K562 (cell line): ENCODE data around the gene RFX7. TPM values are rescaled to one million over a fixed set of nuclear protein-coding genes. Genes with fewer than 3 reads are reported as not detected.

Experiments used
- ATAC-seq: fragments of 200-7000 bp; cut with Tn5 transposase; 3 replicates; pipeline ENCODE4 v1.9.1; 2020; ENCODE audit warnings: moderate library complexity
- BruUV-seq: library from RNA; stranded (reverse); fragments of 400-500 nt; replicated peaks from 2 replicates; lab custom pipeline; 2021; lab: Mats Ljungman, UMichigan
- CTCF ChIA-PET: fragments of 300-600 bp; formaldehyde crosslinking; extraction: SDS; loops from one replicate; lab custom pipeline; 2021; ENCODE audit warnings: low intra/inter-chr PET ratio; lab: Yijun Ruan, JAX
- POLR2A ChIA-PET: fragments of 300-600, 350-650 bp; sonication (Branson Sonifier 250); formaldehyde crosslinking; extraction: SDS; loops from one replicate; lab custom pipeline; 2021; ENCODE audit warnings: antibody characterized with exemption, inconsistent platforms; lab: Yijun Ruan, JAX
- DNase-seq, 4 experiments: peaks; one replicate each; pipeline versions ENCODE4 v3.0.0 to v3.0.0-alpha.2; 2011 to 2018; ENCODE audit warnings: low spot score in 3 of 4, mixed read lengths in 3 of 4; ENCODE audit errors: extremely low read depth in 1 of 4
- FAIRE-seq: peaks from 2 replicates; lab custom pipeline; 2011; peaks lifted over from hg19 to GRCh38; lab: Jason Lieb, UNC
- H2AFZ ChIP-seq: 2 replicates; pipeline ENCODE4 v1.6.0; 2011; ENCODE audit warnings: low read depth, low read length, control low read depth, inconsistent platforms
- H3K27ac ChIP-seq: fragments of 200-600 bp; 3 replicates; pipeline ENCODE4 v1.8.0; 2011; ENCODE audit warnings: low read depth, mild to moderate bottlenecking, control low read depth, inconsistent platforms, low read length, moderate library complexity, mixed read lengths; ENCODE audit errors: extremely low read depth
- H3K27me3 ChIP-seq, 2 experiments: fragments of 300-600 bp in 1 of 2; 2 replicates in 1 of 2; 3 replicates in 1 of 2; pipeline versions ENCODE4 v1.6.0 to v1.8.0; 2011; ENCODE audit warnings: inconsistent platforms in 2 of 2, low read length in 2 of 2, mild to moderate bottlenecking in 1 of 2, mixed read lengths in 1 of 2, moderate library complexity in 1 of 2; ENCODE audit not compliant: control insufficient read depth in 2 of 2, insufficient read depth in 2 of 2
- H3K36me3 ChIP-seq: fragments of 300-600 bp; 3 replicates; pipeline ENCODE4 v1.8.0; 2011; ENCODE audit warnings: mild to moderate bottlenecking, low read length, inconsistent platforms; ENCODE audit not compliant: control insufficient read depth, insufficient read depth
- H3K4me1 ChIP-seq, 2 experiments: fragments of 200-600 bp in 1 of 2; replicated peaks in 1 of 2; 2 replicates in 1 of 2; 3 replicates in 1 of 2; pipeline versions ENCODE4 v1.5.1 to v1.8.0; 2011; ENCODE audit warnings: inconsistent platforms in 2 of 2, low read length in 2 of 2, mild to moderate bottlenecking in 1 of 2, mixed read lengths in 1 of 2, moderate library complexity in 1 of 2; ENCODE audit not compliant: control insufficient read depth in 2 of 2, insufficient read depth in 2 of 2
- H3K4me2 ChIP-seq: 2 replicates; pipeline ENCODE4 v1.6.1; 2011; ENCODE audit warnings: low read length, control low read depth, inconsistent platforms, mixed read lengths; ENCODE audit not compliant: insufficient read depth
- H3K4me3 ChIP-seq: fragments of 200-600 bp; sonication (generic), shearing (Covaris generic); 2 replicates; pipeline ENCODE4 v1.5.1; 2016; ENCODE audit warnings: control low read depth, inconsistent platforms
- H3K79me2 ChIP-seq: fragments of 200-600 bp; 3 replicates; pipeline ENCODE4 v1.8.0; 2011; ENCODE audit warnings: low read length, inconsistent platforms; ENCODE audit not compliant: control insufficient read depth, insufficient read depth
- H3K9ac ChIP-seq, 2 experiments: 2 replicates each; pipeline versions ENCODE4 v1.6.0 to v1.6.1; 2011; ENCODE audit warnings: low read depth in 2 of 2, low read length in 2 of 2, control low read depth in 1 of 2, inconsistent platforms in 1 of 2, mild to moderate bottlenecking in 1 of 2, mixed read lengths in 1 of 2; ENCODE audit not compliant: insufficient read depth in 1 of 2
- H3K9me1 ChIP-seq: one replicate; pipeline ENCODE4 v1.6.0; 2011; ENCODE audit warnings: inconsistent platforms, mild to moderate bottlenecking, low read length, moderate library complexity; ENCODE audit not compliant: control insufficient read depth, insufficient read depth
- H3K9me3 ChIP-seq: replicated peaks from 2 replicates; pipeline ENCODE4 v1.5.1; 2011; ENCODE audit warnings: low read depth, low read length, inconsistent platforms; ENCODE audit not compliant: control insufficient read depth, insufficient read depth
- H4K20me1 ChIP-seq: replicated peaks from 2 replicates; pipeline ENCODE4 v1.6.1; 2011; ENCODE audit warnings: low read length, inconsistent platforms, mixed read lengths; ENCODE audit not compliant: control insufficient read depth, insufficient read depth
- BRF1 ChIP-seq: IDR thresholded peaks from 3 replicates; pipeline ENCODE4 v1.6.1; 2011; ENCODE audit warnings: borderline replicate concordance, mild to moderate bottlenecking; ENCODE audit not compliant: insufficient read length; ENCODE audit errors: extremely low read depth
- MAFG ChIP-seq: fragments of 450-650 bp; conservative IDR thresholded peaks from 2 replicates; pipeline ENCODE4 v1.6.1; 2016; ENCODE audit warnings: missing genetic modification characterization, missing compliant biosample characterization
- PTTG1 ChIP-seq: fragments of 450-650 bp; IDR thresholded peaks from 2 replicates; pipeline ENCODE4 v1.6.1; 2016; ENCODE audit warnings: low read depth, mild to moderate bottlenecking, missing genetic modification characterization, missing compliant biosample characterization
- ZNF766 ChIP-seq: fragments of 200-800 bp; sonication (Bioruptor generic); conservative IDR thresholded peaks from 2 replicates; pipeline ENCODE4 v1.6.1; 2016; ENCODE audit warnings: missing genetic modification characterization, missing compliant biosample characterization
- WGBS: fragments of 100-300 bp; shearing (Covaris generic); methylation state at CpG from one replicate; pipeline ENCODE4 v1.1.6; 2016; ENCODE audit warnings: low coverage, mixed read lengths; ENCODE audit not compliant: insufficient coverage; ENCODE audit errors: missing lambda C conversion rate; 5-methylcytosine and 5-hydroxymethylcytosine counted together
- in situ Hi-C: fragments of 300-500 bp; cut with MboI; formaldehyde crosslinking; loops from 4 replicates; pipeline ENCODE4 v1.15.0; 2018; ENCODE audit warnings: inconsistent platforms, mixed read lengths
- intact Hi-C: fragments of 100-400 bp; cut with micrococcal nuclease; formaldehyde crosslinking; loops from 2 replicates; pipeline ENCODE4 v1.14.2; 2022
- polyA plus RNA-seq, 8 experiments: library from polyadenylated mRNA; depleted of rRNA in 4 of 8; stranded (reverse) in 5 of 8; unstranded in 3 of 8; fragments of >200 nt; fragmentation: Nextera tagmentation in 2 of 8; fragmentation: Illumina TruSeq in 1 of 8; extraction: Ambion mirVana in 2 of 8; extraction: Trizol in 1 of 8; gene quantifications; 2 replicates each; pipeline versions ENCODE4 v1.2.1 to v1.2.3, GENCODE V29; 2011 to 2014; ENCODE audit warnings: inconsistent platforms in 1 of 8, missing spikeins in 1 of 8
- total RNA-seq, 7 experiments: library from RNA; depleted of rRNA in 6 of 7; stranded (reverse); fragments of >200 nt in 6 of 7; fragmentation: Illumina TruSeq in 2 of 7; extraction: Trizol in 2 of 7; gene quantifications; 2 replicates each; pipeline versions ENCODE4 v1.2.1 to v1.2.3, GENCODE V29; 2011 to 2021; ENCODE audit warnings: low replicate concordance in 1 of 7
- TF ChIP-seq, protein P1 (sequence below), 2 experiments: fragments of 200-800 bp in 1 of 2; sonication (Bioruptor generic) in 1 of 2; sonication (generic) in 1 of 2; formaldehyde crosslinking in 1 of 2; IDR thresholded peaks in 1 of 2; conservative IDR thresholded peaks in 1 of 2; 2 replicates each; pipeline versions ENCODE4 v1.5.0 to v1.6.1; 2016 to 2020; ENCODE audit warnings: missing compliant biosample characterization in 1 of 2, missing genetic modification characterization in 1 of 2, missing genetic modification reagents in 1 of 2
- TF ChIP-seq, protein P2 (sequence below): fragments of 250-450 bp; sonication (Bioruptor Pico); IDR thresholded peaks from 2 replicates; pipeline ENCODE4 v1.8.0; 2022; ENCODE audit warnings: moderate library complexity, mild to moderate bottlenecking, inconsistent platforms

The RFX7 gene
- total and polyA plus RNA-seq, 9 of the 15 experiments (the other 6 are each of a cell fraction or from before 2014, with no cell fraction given), result 2.4 to 17.9 (median 6.3) TPM

DNA sequence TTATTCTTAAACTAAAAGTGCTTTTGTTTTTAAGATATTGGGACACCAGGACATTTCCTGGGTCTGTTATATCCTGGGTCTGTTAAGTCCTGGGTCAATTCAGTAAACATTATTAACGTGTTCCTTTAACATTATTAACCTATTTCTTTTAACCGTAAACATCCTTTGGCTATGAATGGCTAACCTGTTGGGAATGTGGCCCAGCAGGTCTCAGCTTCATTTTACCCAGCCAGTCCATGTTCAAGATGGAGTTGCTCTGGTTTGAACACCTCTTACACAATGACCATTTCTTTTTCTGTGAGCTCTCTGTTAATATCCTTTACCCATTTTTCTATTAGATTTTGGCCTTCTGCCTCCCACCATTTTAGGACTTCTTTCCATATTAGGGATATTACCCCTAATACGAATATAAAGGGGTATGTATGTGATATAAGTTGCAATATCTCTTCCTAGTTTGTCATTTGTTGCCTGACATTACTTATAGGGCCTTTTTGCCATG lies 161.4 kb downstream of the RFX7 start:
- POLR2A ChIA-PET, result interaction anchor here (0.7 kb wide), 1 partner anchor 11 kb away, joined by 4 read pairs; no protein-coding TSS in a partner anchor
- no TSS peak for BruUV-seq

More for the DNA sequence above, 161.4 kb downstream of the RFX7 start:
- no peaks in the 10 kb centered on the region for H3K9me3 ChIP-seq
- no peaks in the 10 kb centered on the region for H3K79me2 ChIP-seq
- CTCF ChIA-PET, result no interaction called here
- no peak overlapping the region for H3K4me3 ChIP-seq
- H3K4me2 ChIP-seq, result no peak overlapping the region
- H3K36me3 ChIP-seq, result no peaks in the 10 kb centered on the region
- DNase-seq (no peak), ATAC-seq (no peak), FAIRE-seq (no peak)
- no peak overlapping the region for H3K9ac ChIP-seq
- no peaks in the 10 kb centered on the region for H4K20me1 ChIP-seq
- H3K4me1 ChIP-seq, result no peaks in the 10 kb centered on the region
- 7% methylated on average over 3 of the region's 3 CpGs for WGBS
- H3K27me3 ChIP-seq, result peaks cover 0 to 4% of the 10 kb centered on the region in 2 experiments; a peak in 2 of 5 replicates
- intact Hi-C loops (loop anchor here (10.0 kb wide), 1 partner anchor 342 kb away; no protein-coding TSS in a partner anchor), in situ Hi-C loops (no loop called here)
- no peaks in the 10 kb centered on the region for H3K9me1 ChIP-seq
- no peak overlapping the region for H2AFZ ChIP-seq
- no peak for TF ChIP-seq BRF1
- TF ChIP-seq, protein P1, sequence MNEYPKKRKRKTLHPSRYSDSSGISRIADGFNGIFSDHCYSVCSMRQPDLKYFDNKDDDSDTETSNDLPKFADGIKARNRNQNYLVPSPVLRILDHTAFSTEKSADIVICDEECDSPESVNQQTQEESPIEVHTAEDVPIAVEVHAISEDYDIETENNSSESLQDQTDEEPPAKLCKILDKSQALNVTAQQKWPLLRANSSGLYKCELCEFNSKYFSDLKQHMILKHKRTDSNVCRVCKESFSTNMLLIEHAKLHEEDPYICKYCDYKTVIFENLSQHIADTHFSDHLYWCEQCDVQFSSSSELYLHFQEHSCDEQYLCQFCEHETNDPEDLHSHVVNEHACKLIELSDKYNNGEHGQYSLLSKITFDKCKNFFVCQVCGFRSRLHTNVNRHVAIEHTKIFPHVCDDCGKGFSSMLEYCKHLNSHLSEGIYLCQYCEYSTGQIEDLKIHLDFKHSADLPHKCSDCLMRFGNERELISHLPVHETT (CRISPR knock-in tag; conservative IDR thresholded peaks at IDR 0.05 in 1 of 2, IDR thresholded peaks at IDR 0.05 in 1 of 2), result peak in 1 of 2 experiments; percentile 78; a peak in 2 of 4 replicates
- TF ChIP-seq, protein P2, sequence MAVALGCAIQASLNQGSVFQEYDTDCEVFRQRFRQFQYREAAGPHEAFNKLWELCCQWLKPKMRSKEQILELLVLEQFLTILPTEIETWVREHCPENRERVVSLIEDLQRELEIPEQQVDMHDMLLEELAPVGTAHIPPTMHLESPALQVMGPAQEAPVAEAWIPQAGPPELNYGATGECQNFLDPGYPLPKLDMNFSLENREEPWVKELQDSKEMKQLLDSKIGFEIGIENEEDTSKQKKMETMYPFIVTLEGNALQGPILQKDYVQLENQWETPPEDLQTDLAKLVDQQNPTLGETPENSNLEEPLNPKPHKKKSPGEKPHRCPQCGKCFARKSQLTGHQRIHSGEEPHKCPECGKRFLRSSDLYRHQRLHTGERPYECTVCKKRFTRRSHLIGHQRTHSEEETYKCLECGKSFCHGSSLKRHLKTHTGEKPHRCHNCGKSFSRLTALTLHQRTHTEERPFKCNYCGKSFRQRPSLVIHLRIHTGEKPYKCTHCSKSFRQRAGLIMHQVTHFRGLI (CRISPR knock-in tag), result no peak
- no peak for TF ChIP-seq MAFG (tag)
- TF ChIP-seq PTTG1 (tag), result peak; percentile 62; the same call in 1 of the 2 replicates
- peak; percentile 49; the same call in 1 of the 2 replicates for TF ChIP-seq ZNF766 (CRISPR knock-in tag)
- H3K27ac ChIP-seq, result no peak overlapping the region
